OCI-LY1 (cell line): ENCODE results near the gene TMED6.

Experiments
- EZH2 ChIP-seq: fragments of 200-600 bp; sonication (generic), shearing (Covaris generic); IDR thresholded peaks from 2 replicates; pipeline ENCODE4 v1.8.0; 2017; ENCODE audit warnings: borderline replicate concordance, mixed run types, mild to moderate bottlenecking, antibody characterized with exemption, low read length, moderate library complexity, mixed read lengths
- TF ChIP-seq, protein P1 (sequence below): fragments of 200-600 bp; sonication (generic), shearing (Covaris generic); IDR thresholded peaks from 2 replicates; pipeline ENCODE4 v1.5.1; 2017; ENCODE audit warnings: mild to moderate bottlenecking, antibody characterized with exemption, low read length, moderate library complexity, mixed read lengths

DNA sequence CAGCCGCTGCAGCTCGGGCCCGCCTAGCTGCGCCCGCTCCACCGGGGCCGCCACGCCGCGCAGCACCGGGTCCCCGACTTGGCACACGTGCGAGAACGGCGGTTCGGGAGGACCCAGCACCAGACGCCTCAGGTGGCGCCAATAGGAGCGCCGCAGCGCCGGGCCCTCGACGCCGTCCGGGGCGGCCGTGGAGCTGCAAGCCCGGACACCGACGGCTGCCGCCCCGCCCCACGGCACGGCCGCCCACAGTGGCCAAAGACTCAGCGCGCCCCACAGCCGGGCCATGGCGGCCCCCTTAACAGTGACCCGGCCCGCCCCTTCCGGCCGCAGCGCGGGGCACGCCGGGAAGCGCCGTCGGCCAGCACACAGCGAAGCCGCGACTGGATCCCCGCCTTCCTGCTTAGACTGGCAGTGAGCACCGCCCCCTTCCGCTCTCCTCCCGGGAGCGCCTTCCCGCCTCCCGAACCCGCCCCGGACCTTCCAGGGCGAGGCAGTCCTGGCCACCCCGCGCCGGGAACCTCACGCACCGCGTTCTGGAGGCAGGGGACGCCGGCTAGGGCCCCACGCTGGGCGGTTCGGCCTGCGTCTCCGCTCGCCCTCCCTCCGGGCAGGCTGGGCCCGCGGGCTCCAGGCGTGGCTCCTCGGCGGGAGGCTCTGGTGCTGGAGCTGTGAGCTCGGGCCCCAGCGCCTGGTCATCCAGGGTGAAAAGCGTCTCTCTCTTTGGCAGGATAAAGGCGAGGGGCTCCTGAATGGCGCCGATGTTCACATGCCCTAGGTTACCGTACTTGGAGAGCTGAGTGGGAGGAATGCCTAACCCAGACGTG is 21.1 kb downstream of the TMED6 start, which contains the start of gene PDF:
- TF ChIP-seq, protein P1, sequence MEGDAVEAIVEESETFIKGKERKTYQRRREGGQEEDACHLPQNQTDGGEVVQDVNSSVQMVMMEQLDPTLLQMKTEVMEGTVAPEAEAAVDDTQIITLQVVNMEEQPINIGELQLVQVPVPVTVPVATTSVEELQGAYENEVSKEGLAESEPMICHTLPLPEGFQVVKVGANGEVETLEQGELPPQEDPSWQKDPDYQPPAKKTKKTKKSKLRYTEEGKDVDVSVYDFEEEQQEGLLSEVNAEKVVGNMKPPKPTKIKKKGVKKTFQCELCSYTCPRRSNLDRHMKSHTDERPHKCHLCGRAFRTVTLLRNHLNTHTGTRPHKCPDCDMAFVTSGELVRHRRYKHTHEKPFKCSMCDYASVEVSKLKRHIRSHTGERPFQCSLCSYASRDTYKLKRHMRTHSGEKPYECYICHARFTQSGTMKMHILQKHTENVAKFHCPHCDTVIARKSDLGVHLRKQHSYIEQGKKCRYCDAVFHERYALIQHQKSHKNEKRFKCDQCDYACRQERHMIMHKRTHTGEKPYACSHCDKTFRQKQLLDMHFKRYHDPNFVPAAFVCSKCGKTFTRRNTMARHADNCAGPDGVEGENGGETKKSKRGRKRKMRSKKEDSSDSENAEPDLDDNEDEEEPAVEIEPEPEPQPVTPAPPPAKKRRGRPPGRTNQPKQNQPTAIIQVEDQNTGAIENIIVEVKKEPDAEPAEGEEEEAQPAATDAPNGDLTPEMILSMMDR, result no peak
- TF ChIP-seq EZH2, result no peak
